Parathyroid adenoma (tissue), 2 donors: Measurements from ENCODE around the gene B4GALNT3.

Experiments
- H2AFZ ChIP-seq: fragments of 300-600 bp; sonication (generic); one replicate; pipeline ENCODE4 v1.7.0; 2017; ENCODE audit warnings: antibody characterized with exemption, mild to moderate bottlenecking
- H3K27ac ChIP-seq: fragments of 300-600 bp; sonication (generic); one replicate; pipeline ENCODE4 v1.7.0; 2017
- H3K27me3 ChIP-seq: fragments of 300-600 bp; sonication (generic); one replicate; pipeline ENCODE4 v1.7.0; 2017; ENCODE audit warnings: low read length; ENCODE audit not compliant: control insufficient read depth, insufficient read depth
- H3K36me3 ChIP-seq: fragments of 300-600 bp; sonication (generic); one replicate; pipeline ENCODE4 v1.7.0; 2017; ENCODE audit warnings: low read length; ENCODE audit not compliant: control insufficient read depth, insufficient read depth
- H3K4me1 ChIP-seq: fragments of 300-600 bp; sonication (generic); one replicate; pipeline ENCODE4 v1.7.0; 2017; ENCODE audit warnings: control low read depth
- H3K4me2 ChIP-seq: fragments of 300-600 bp; sonication (generic); one replicate; pipeline ENCODE4 v1.7.0; 2017; ENCODE audit warnings: low read length
- H3K4me3 ChIP-seq: fragments of 300-600 bp; sonication (generic); one replicate; pipeline ENCODE4 v1.7.0; 2017; ENCODE audit warnings: low read depth, low read length
- H3K79me2 ChIP-seq: fragments of 300-600 bp; sonication (generic); one replicate; pipeline ENCODE4 v1.7.0; 2017; ENCODE audit warnings: control low read depth
- H3K9ac ChIP-seq: fragments of 300-600 bp; sonication (generic); one replicate; pipeline ENCODE4 v1.7.0; 2017; ENCODE audit warnings: mild to moderate bottlenecking
- H3K9me3 ChIP-seq: fragments of 300-600 bp; sonication (generic); one replicate; pipeline ENCODE4 v1.7.0; 2017; ENCODE audit warnings: low read length; ENCODE audit not compliant: control insufficient read depth
- CTCF ChIP-seq: fragments of 300-600 bp; sonication (generic); IDR thresholded peaks from one replicate; pipeline ENCODE4 v1.7.0; 2017; ENCODE audit warnings: antibody characterized with exemption, mild to moderate bottlenecking
- donor health status: primary hyperparathyroidism.

B4GALNT3 gene

GRCh38 chr12:539540-540310 lies 80.0 kb downstream of the B4GALNT3 start:
- Histone ChIP-seq H3K79me2 (peaks cover 4% of the 10 kb centered on the region), H3K4me2 (no peak overlapping the region), H3K4me1 (peaks cover 15% of the 10 kb centered on the region), H3K4me3 (no peak overlapping the region), H3K27ac (no peak overlapping the region), H3K9me3 (no peaks in the 10 kb centered on the region), H3K9ac (no peak overlapping the region), H3K36me3 (no peaks in the 10 kb centered on the region), H2AFZ (no peak overlapping the region), H3K27me3 (no peaks in the 10 kb centered on the region)
- no peak for TF ChIP-seq CTCF

GRCh38 chr12:541676-542324 lies 82.1 kb downstream of the B4GALNT3 start:
- Histone ChIP-seq H3K9me3 (no peaks in the 10 kb centered on the region), H3K4me3 (no peak overlapping the region), H3K9ac (no peak overlapping the region), H2AFZ (peak overlapping the region; percentile 17), H3K27ac (no peak overlapping the region), H3K27me3 (no peaks in the 10 kb centered on the region), H3K4me1 (peaks cover 15% of the 10 kb centered on the region), H3K36me3 (no peaks in the 10 kb centered on the region), H3K4me2 (no peak overlapping the region), H3K79me2 (no peaks in the 10 kb centered on the region)
- no peak for TF ChIP-seq CTCF

- H3K36me3 ChIP-seq: no peaks in the 10 kb centered on the region
- H3K4me2 ChIP-seq: no peak overlapping the region
- no peaks in the 10 kb centered on the region for H3K27me3 ChIP-seq
- H3K4me3 ChIP-seq: no peak overlapping the region
- H2AFZ ChIP-seq: no peak overlapping the region
- H3K79me2 ChIP-seq: no peaks in the 10 kb centered on the region
- no peak overlapping the region for H3K9ac ChIP-seq
- H3K4me1 ChIP-seq: peaks cover 15% of the 10 kb centered on the region
- TF ChIP-seq CTCF: no peak
- H3K27ac ChIP-seq: no peak overlapping the region
- H3K9me3 ChIP-seq: no peaks in the 10 kb centered on the region
Observed at GRCh38 chr12:542395-543113, 82.8 kb downstream of the B4GALNT3 start.

- H3K9me3 ChIP-seq: no peaks in the 10 kb centered on the region
- no peaks in the 10 kb centered on the region for H3K27me3 ChIP-seq
- no peak overlapping the region for H3K4me2 ChIP-seq
- H3K4me3 ChIP-seq: no peak overlapping the region
- H3K27ac ChIP-seq: no peak overlapping the region
- H3K9ac ChIP-seq: no peak overlapping the region
- H3K36me3 ChIP-seq: no peaks in the 10 kb centered on the region
- peaks cover 15% of the 10 kb centered on the region for H3K4me1 ChIP-seq
- TF ChIP-seq CTCF: no peak
- H3K79me2 ChIP-seq: no peaks in the 10 kb centered on the region
- no peak overlapping the region for H2AFZ ChIP-seq
Observed at GRCh38 chr12:543114-543451, 83.3 kb downstream of the B4GALNT3 start.
